ENCODE results near the gene CEP170.

The CEP170 gene

GRCh38 chr1:243267914-243268653 lies 13.0 kb upstream of the CEP170 start:
- no peak for DNase-seq (ENCODE audit: low read depth)

GRCh38 chr1:243267471-243267880 lies 12.4 kb upstream of the CEP170 start:
- DNase-seq (ENCODE audit: low read depth) = no peak

- DNase-seq (ENCODE audit: low read depth) = no peak
Measured at GRCh38 chr1:243266231-243266630, 11.2 kb upstream of the CEP170 start.

GRCh38 chr1:243264717-243265116 lies 9.6 kb upstream of the CEP170 start:
- DNase-seq (ENCODE audit: low read depth) = no peak

- DNase-seq (ENCODE audit: low read depth) = no peak
Measured at GRCh38 chr1:243261390-243261789, 6.3 kb upstream of the CEP170 start.

- no peak for DNase-seq (ENCODE audit: low read depth)
Measured at GRCh38 chr1:243260221-243260880, 5.3 kb upstream of the CEP170 start.

GRCh38 chr1:243258731-243259130 lies 3.6 kb upstream of the CEP170 start:
- DNase-seq (ENCODE audit: low read depth) = no peak

GRCh38 chr1:243257189-243257588 lies 2.1 kb upstream of the CEP170 start:
- DNase-seq (ENCODE audit: low read depth) = no peak

GRCh38 chr1:243256590-243256989 lies 1.5 kb upstream of the CEP170 start:
- no peak for DNase-seq (ENCODE audit: low read depth)

- peak; percentile 90 for DNase-seq (ENCODE audit: low read depth)
Measured at GRCh38 chr1:243255791-243256512, 871 bp upstream of the CEP170 start, which contains the start of gene SDCCAG8. SDCCAG8 (plus strand) TSS chr1:243256041; CDS start chr1:243256174, 133 bp downstream.

- DNase-seq (ENCODE audit: low read depth) = peak; percentile 8
Measured at GRCh38 chr1:243254233-243254926, 701 bp downstream of the CEP170 start.

GRCh38 chr1:243253926-243254232 lies 1.2 kb downstream of the CEP170 start:
- DNase-seq (ENCODE audit: low read depth) = no peak

- DNase-seq (ENCODE audit: low read depth) = no peak
Measured at GRCh38 chr1:243253211-243253925, 1.7 kb downstream of the CEP170 start.

GRCh38 chr1:243251539-243251938 lies 3.5 kb downstream of the CEP170 start:
- no peak for DNase-seq (ENCODE audit: low read depth)

GRCh38 chr1:243250102-243250501 lies 5.0 kb downstream of the CEP170 start:
- no peak for DNase-seq (ENCODE audit: low read depth)

GRCh38 chr1:243249214-243249613 lies 5.9 kb downstream of the CEP170 start:
- no peak for DNase-seq (ENCODE audit: low read depth)

GRCh38 chr1:243247901-243248300 lies 7.2 kb downstream of the CEP170 start:
- DNase-seq (ENCODE audit: low read depth) = no peak

- no peak for DNase-seq (ENCODE audit: low read depth)
Measured at GRCh38 chr1:243246916-243247315, 8.2 kb downstream of the CEP170 start.

GRCh38 chr1:243244432-243244841 lies 10.6 kb downstream of the CEP170 start:
- no peak for DNase-seq (ENCODE audit: low read depth)

GRCh38 chr1:243236604-243237252 lies 18.4 kb downstream of the CEP170 start:
- no peak for DNase-seq (ENCODE audit: low read depth)

GRCh38 chr1:243234978-243235647 lies 20.0 kb downstream of the CEP170 start:
- DNase-seq (ENCODE audit: low read depth) = no peak

All from stimulated activated CD8-positive, alpha-beta memory T cell treated with anti-CD3 and anti-CD28 coated beads, Interleukin-15, amount 100 ng/mL, for 1 hour (primary cell).